H1 (cell line): ENCODE results near the gene PLCL1. TPM values are rescaled to one million over a fixed set of nuclear protein-coding genes. Genes with fewer than 3 reads are reported as not detected.

ENCODE experiments used
- CTCF ChIA-PET: fragments of 300-600 bp; sonication (Branson Sonifier 250); formaldehyde crosslinking; loops from one replicate; lab custom pipeline; 2021; ENCODE audit not compliant: partially characterized antibody; lab: Charles Lee
- POLR2A ChIA-PET: fragments of 300-600 bp; sonication (Branson Sonifier 250); formaldehyde crosslinking; loops from one replicate; lab custom pipeline; 2021; ENCODE audit warnings: inconsistent platforms; ENCODE audit not compliant: partially characterized antibody; lab: Charles Lee
- DNase-seq, 2 experiments: peaks; one replicate each; pipeline versions ENCODE4 v3.0.0 to v3.0.0-alpha.2; 2010 to 2022; ENCODE audit warnings: low spot score in 2 of 2, low read depth in 1 of 2, mixed read lengths in 1 of 2
- FAIRE-seq: peaks from 2 replicates; lab custom pipeline; 2011; peaks lifted over from hg19 to GRCh38; lab: Jason Lieb, UNC
- H2AFZ ChIP-seq: 2 replicates; pipeline ENCODE4 v1.8.1; 2012; ENCODE audit warnings: low read length, inconsistent platforms
- H2AK5ac ChIP-seq: 2 replicates; pipeline ENCODE4 v1.6.1; 2013; ENCODE audit warnings: low read depth, low read length
- H2BK120ac ChIP-seq: replicated peaks from 2 replicates; pipeline ENCODE3; 2013; ENCODE audit warnings: low read depth, low read length, inconsistent platforms
- H2BK12ac ChIP-seq: 2 replicates; pipeline ENCODE4 v1.6.1; 2013; ENCODE audit warnings: low read depth, low read length
- H2BK15ac ChIP-seq: 2 replicates; pipeline ENCODE4 v1.6.1; 2013; ENCODE audit warnings: low read length
- H2BK20ac ChIP-seq: 2 replicates; pipeline ENCODE4 v1.6.1; 2013; ENCODE audit warnings: low read length
- H2BK5ac ChIP-seq: 2 replicates; pipeline ENCODE4 v1.6.1; 2013; ENCODE audit warnings: low read depth, low read length
- H3K14ac ChIP-seq: 2 replicates; pipeline ENCODE4 v1.6.1; 2013; ENCODE audit warnings: inconsistent platforms; ENCODE audit not compliant: insufficient read length
- H3K18ac ChIP-seq: 2 replicates; pipeline ENCODE4 v1.6.1; 2013; ENCODE audit warnings: low read length; ENCODE audit errors: extremely low read depth
- H3K23ac ChIP-seq: 2 replicates; pipeline ENCODE4 v1.6.1; 2013; ENCODE audit warnings: inconsistent platforms; ENCODE audit not compliant: insufficient read length
- H3K23me2 ChIP-seq: 2 replicates; pipeline ENCODE4 v1.6.1; 2013; ENCODE audit warnings: low read depth, low read length
- H3K27ac ChIP-seq: 2 replicates; pipeline ENCODE4 v1.6.1; 2011; ENCODE audit warnings: low read depth, low read length, inconsistent platforms
- H3K27me3 ChIP-seq, 4 experiments: replicated peaks in 1 of 4; 1 replicate in 1 of 4; 2 replicates in 3 of 4; pipeline versions ENCODE4 v1.6.1 to v1.8.1; 2011 to 2013; ENCODE audit warnings: low read length in 3 of 4, mild to moderate bottlenecking in 3 of 4, inconsistent platforms in 2 of 4, mixed read lengths in 2 of 4, moderate library complexity in 1 of 4; ENCODE audit not compliant: control insufficient read depth in 3 of 4, insufficient read depth in 3 of 4; ENCODE audit errors: extremely low read depth in 1 of 4
- H3K36me3 ChIP-seq, 4 experiments: 2 replicates each; pipeline versions ENCODE4 v1.6.1 to v1.8.1; 2011 to 2013; ENCODE audit warnings: mild to moderate bottlenecking in 4 of 4, low read length in 3 of 4, moderate library complexity in 2 of 4, control low read depth in 1 of 4, inconsistent platforms in 1 of 4; ENCODE audit not compliant: insufficient read depth in 4 of 4, control insufficient read depth in 2 of 4
- H3K4ac ChIP-seq: replicated peaks from 2 replicates; pipeline ENCODE3; 2013; ENCODE audit warnings: low read length, low read depth, mixed read lengths, inconsistent platforms; ENCODE audit not compliant: insufficient read length
- H3K4me1 ChIP-seq, 4 experiments: replicated peaks in 1 of 4; 1 replicate in 1 of 4; 2 replicates in 3 of 4; pipeline versions ENCODE4 v1.6.1 to v1.8.1; 2011 to 2013; ENCODE audit warnings: low read length in 3 of 4, inconsistent platforms in 2 of 4, mixed read lengths in 1 of 4; ENCODE audit not compliant: insufficient read depth in 4 of 4, control insufficient read depth in 3 of 4
- H3K4me2 ChIP-seq, 2 experiments: 2 replicates each; pipeline versions ENCODE4 v1.6.1 to v1.8.1; 2011 to 2013; ENCODE audit warnings: low read depth in 2 of 2, low read length in 2 of 2, control low read depth in 1 of 2, inconsistent platforms in 1 of 2, mild to moderate bottlenecking in 1 of 2; ENCODE audit not compliant: insufficient read depth in 1 of 2
- H3K4me3 ChIP-seq, 4 experiments: fragments of 200-600, 300-600 bp in 1 of 4; sonication (generic), shearing (Covaris generic), sonication (Bioruptor Twin) in 1 of 4; 2 replicates each; pipeline versions ENCODE4 v1.5.1 to v1.8.1; 2011 to 2016; ENCODE audit warnings: low read length in 4 of 4, low read depth in 3 of 4, control low read depth in 2 of 4, inconsistent platforms in 2 of 4, mild to moderate bottlenecking in 2 of 4, mixed read lengths in 1 of 4, moderate library complexity in 1 of 4; ENCODE audit not compliant: insufficient read depth in 2 of 4; ENCODE audit errors: extremely low read depth in 1 of 4
- H3K56ac ChIP-seq: replicated peaks from 2 replicates; pipeline ENCODE3; 2013; ENCODE audit warnings: low read depth, mild to moderate bottlenecking, mixed read lengths, low read length, inconsistent platforms; ENCODE audit not compliant: insufficient read length
- H3K79me1 ChIP-seq: 2 replicates; pipeline ENCODE4 v1.6.1; 2013; ENCODE audit warnings: low read depth, low read length, control low read depth
- H3K79me2 ChIP-seq, 2 experiments: 2 replicates each; pipeline versions ENCODE4 v1.6.1 to v1.8.1; 2012 to 2013; ENCODE audit warnings: low read length in 2 of 2, mild to moderate bottlenecking in 2 of 2, inconsistent platforms in 1 of 2; ENCODE audit not compliant: insufficient read depth in 2 of 2, control insufficient read depth in 1 of 2
- H3K9ac ChIP-seq, 4 experiments: replicated peaks in 1 of 4; 1 replicate in 1 of 4; 2 replicates in 3 of 4; pipeline versions ENCODE4 v1.6.1 to v1.8.1; 2011 to 2013; ENCODE audit warnings: low read depth in 3 of 4, low read length in 3 of 4, control low read depth in 2 of 4, mild to moderate bottlenecking in 2 of 4, moderate library complexity in 2 of 4, inconsistent platforms in 1 of 4; ENCODE audit errors: extremely low read depth in 1 of 4
- H3K9me3 ChIP-seq, 2 experiments: 2 replicates each; pipeline versions ENCODE4 v1.6.1 to v1.8.1; 2012 to 2013; ENCODE audit warnings: mild to moderate bottlenecking in 2 of 2, moderate library complexity in 2 of 2, control low read depth in 1 of 2, inconsistent platforms in 1 of 2, low read depth in 1 of 2, low read length in 1 of 2, mixed read lengths in 1 of 2; ENCODE audit not compliant: insufficient read depth in 2 of 2
- H4K20me1 ChIP-seq, 2 experiments: replicated peaks in 1 of 2; 2 replicates each; pipeline versions ENCODE3 to v1.8.1; 2011 to 2013; ENCODE audit warnings: inconsistent platforms in 2 of 2, low read length in 2 of 2, mild to moderate bottlenecking in 1 of 2; ENCODE audit not compliant: insufficient read depth in 2 of 2, control insufficient read depth in 1 of 2
- H4K5ac ChIP-seq: 2 replicates; pipeline ENCODE4 v1.6.1; 2013; ENCODE audit warnings: low read length, low read depth, mixed read lengths, inconsistent platforms; ENCODE audit not compliant: insufficient read length
- H4K8ac ChIP-seq: 2 replicates; pipeline ENCODE4 v1.8.0; 2013; ENCODE audit warnings: mild to moderate bottlenecking, moderate library complexity, low read length, inconsistent platforms; ENCODE audit not compliant: insufficient read depth; ENCODE audit errors: extremely low read depth
- H4K91ac ChIP-seq: replicated peaks from 2 replicates; pipeline ENCODE3; 2013; ENCODE audit warnings: low read length, mixed read lengths, inconsistent platforms; ENCODE audit not compliant: insufficient read length
- CREB1 ChIP-seq: IDR thresholded peaks from 2 replicates; pipeline ENCODE4 v1.6.1; 2012; ENCODE audit warnings: inconsistent platforms
- EGR1 ChIP-seq: IDR thresholded peaks from 2 replicates; pipeline ENCODE4 v1.6.1; 2011; ENCODE audit warnings: low read depth, low read length, borderline replicate concordance
- FOSL1 ChIP-seq: IDR thresholded peaks from 2 replicates; pipeline ENCODE4 v1.6.1; 2011; ENCODE audit warnings: mild to moderate bottlenecking, low read depth, low read length, moderate library complexity; ENCODE audit not compliant: insufficient read depth
- KDM4A ChIP-seq: IDR thresholded peaks from one replicate; pipeline ENCODE4 v1.7.1; 2012; ENCODE audit warnings: low read depth, mild to moderate bottlenecking, moderate library complexity, low read length, inconsistent platforms; ENCODE audit not compliant: severe bottlenecking
- NANOG ChIP-seq: IDR thresholded peaks from 2 replicates; pipeline ENCODE4 v1.6.1; 2011; ENCODE audit warnings: low read length, low read depth, mild to moderate bottlenecking, inconsistent platforms; ENCODE audit not compliant: insufficient read depth, poor library complexity, severe bottlenecking
- PHF8 ChIP-seq: fragments of 200-600 bp; sonication (generic); conservative IDR thresholded peaks from 2 replicates; pipeline ENCODE4 v1.7.1; 2012; ENCODE audit warnings: low read depth, mild to moderate bottlenecking, inconsistent platforms, low read length, moderate library complexity
- POLR2AphosphoS5 ChIP-seq: IDR thresholded peaks from 2 replicates; pipeline ENCODE4 v1.6.1; 2011; ENCODE audit warnings: low read depth, low read length
- SRF ChIP-seq: IDR thresholded peaks from 2 replicates; pipeline ENCODE4 v1.6.1; 2011; ENCODE audit warnings: mild to moderate bottlenecking, low read depth, low read length, moderate library complexity
- SUZ12 ChIP-seq: fragments of 200-600 bp; sonication (generic); IDR thresholded peaks from 2 replicates; pipeline ENCODE4 v1.6.1; 2012; ENCODE audit warnings: mild to moderate bottlenecking, inconsistent platforms, low read length, moderate library complexity, mixed read lengths
- TEAD4 ChIP-seq: IDR thresholded peaks from 2 replicates; pipeline ENCODE4 v1.6.1; 2012; ENCODE audit warnings: low read depth, low read length, inconsistent platforms, mixed read lengths
- WGBS, 2 experiments: shearing (Covaris generic) in 1 of 2; methylation state at CpG; one replicate each; pipeline versions ENCODE4 v1.1.6 to v1.1.7; 2013 to 2015; ENCODE audit warnings: low lambda C conversion rate in 2 of 2, mixed read lengths in 2 of 2, inconsistent platforms in 1 of 2, low coverage in 1 of 2, missing lambda C conversion rate in 1 of 2; ENCODE audit not compliant: insufficient replicate concordance in 2 of 2, insufficient coverage in 1 of 2, insufficient read length in 1 of 2; ENCODE audit errors: extremely low coverage in 1 of 2, missing lambda C conversion rate in 1 of 2; 5-methylcytosine and 5-hydroxymethylcytosine counted together
- polyA plus RNA-seq, 7 experiments: library from polyadenylated mRNA; depleted of rRNA in 3 of 7; stranded (reverse) in 5 of 7; unstranded in 2 of 7; fragments of >200 nt in 5 of 7; fragments of 200-250 nt in 2 of 7; gene quantifications; 1 replicate in 5 of 7; 2 replicates in 1 of 7; 4 replicates in 1 of 7; pipeline versions ENCODE4 v1.2.1 to v1.2.3, GENCODE V29; 2011 to 2013; ENCODE audit warnings: missing spikeins in 2 of 7, mixed read lengths in 2 of 7
- total RNA-seq: library from RNA; stranded (reverse); fragmentation: NEBNext Ultra II Directional; extraction: Animal tissue kit (Norgen Biotek cat#: 25700); gene quantifications from 2 replicates; pipeline ENCODE4 v1.2.1, GENCODE V29; 2021

PLCL1 gene
- total and polyA plus RNA-seq, 2 of the 8 experiments (the other 6 are each of a cell fraction or from before 2014, with no cell fraction given) = not detected

DNA sequence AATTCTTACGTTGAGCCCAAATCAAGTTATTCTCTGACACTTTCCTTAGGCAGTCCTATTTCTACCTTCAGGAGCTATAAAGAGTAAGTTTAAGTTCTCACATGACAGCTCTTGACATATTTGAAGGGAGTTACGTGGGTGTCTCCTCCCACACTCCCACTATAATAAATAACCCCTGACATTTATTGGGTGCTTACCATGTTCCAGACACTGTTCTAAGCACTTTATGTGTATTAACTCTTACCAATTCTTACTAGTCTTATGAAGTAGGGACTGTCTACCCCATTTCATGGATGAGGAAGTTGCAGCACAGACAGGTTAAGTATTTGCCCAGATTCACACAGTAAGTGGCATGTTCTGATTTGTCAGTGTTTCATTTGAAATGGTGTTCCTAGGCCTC lies 17.9 kb downstream of the PLCL1 start:
- no peak overlapping the region for H3K9ac ChIP-seq
- H2AFZ ChIP-seq = no peak overlapping the region
- no peak overlapping the region for H2BK120ac ChIP-seq
- no peak overlapping the region for H2AK5ac ChIP-seq
- no peak overlapping the region for H2BK15ac ChIP-seq
- H4K91ac ChIP-seq = no peak overlapping the region
- CTCF ChIA-PET = interaction anchor here (1.0 kb wide), 1 partner anchor 9 kb away, joined by 6 read pairs; no protein-coding TSS in a partner anchor
- H3K14ac ChIP-seq = no peak overlapping the region
- no peaks in the 10 kb centered on the region for H3K9me3 ChIP-seq
- no peaks in the 10 kb centered on the region for H4K20me1 ChIP-seq
- 87% methylated on average over 2 of the region's 2 CpGs; no CpG with 5 or more reads in 1 of the 2 experiments for whole genome bisulfite sequencing, 2 experiments
- no peaks in the 10 kb centered on the region for H3K79me1 ChIP-seq
- FAIRE-seq (no peak), DNase-seq (no peak)
- POLR2A ChIA-PET = no interaction called here
- H3K36me3 ChIP-seq = no peaks in the 10 kb centered on the region
- no peak overlapping the region for H3K27ac ChIP-seq
- H3K27me3 ChIP-seq = no peaks in the 10 kb centered on the region
- no peak overlapping the region for H4K8ac ChIP-seq
- H3K18ac ChIP-seq = no peak overlapping the region
- H3K4me1 ChIP-seq = no peaks in the 10 kb centered on the region
- no peak overlapping the region for H3K56ac ChIP-seq
- H4K5ac ChIP-seq = no peak overlapping the region
- no peak overlapping the region for H2BK5ac ChIP-seq
- no peaks in the 10 kb centered on the region; the same call in 1 of the 2 replicates for H3K23me2 ChIP-seq
- H2BK12ac ChIP-seq = no peak overlapping the region
- no peak overlapping the region for H3K4me2 ChIP-seq
- no peak overlapping the region for H3K23ac ChIP-seq
- H3K4me3 ChIP-seq = no peak overlapping the region
- no peak overlapping the region for H2BK20ac ChIP-seq
- TF ChIP-seq PHF8 (no peak), SRF (no peak), FOSL1 (no peak), TEAD4 (no peak), EGR1 (no peak), POLR2AphosphoS5 (no peak), CREB1 (no peak), KDM4A (no peak), SUZ12 (no peak), NANOG (no peak)
- H3K79me2 ChIP-seq = no peaks in the 10 kb centered on the region
- H3K4ac ChIP-seq = no peak overlapping the region
